Glutamatergic neuron (in vitro differentiated cells): ENCODE results near the gene TRPM3. TPM values are rescaled to one million over a fixed set of nuclear protein-coding genes. Genes with fewer than 3 reads are reported as not detected.

Experiments
- DNase-seq: peaks from one replicate; pipeline ENCODE4 v3.0.0; 2022
- H3K27ac Mint-ChIP-seq: one replicate; pipeline ENCODE4 v1.8.0; 2020; ENCODE audit warnings: mild to moderate bottlenecking, mixed read lengths, inconsistent platforms; ENCODE audit not compliant: unreplicated experiment
- H3K27me3 Mint-ChIP-seq: one replicate; pipeline ENCODE4 v1.8.0; 2020; ENCODE audit warnings: mild to moderate bottlenecking, moderate library complexity, mixed read lengths, inconsistent platforms; ENCODE audit not compliant: unreplicated experiment
- H3K36me3 Mint-ChIP-seq: one replicate; pipeline ENCODE4 v1.8.0; 2020; ENCODE audit warnings: mild to moderate bottlenecking, mixed read lengths, inconsistent platforms; ENCODE audit not compliant: unreplicated experiment
- H3K4me1 Mint-ChIP-seq: one replicate; pipeline ENCODE4 v1.8.0; 2020; ENCODE audit warnings: mild to moderate bottlenecking, low read depth, mixed read lengths, inconsistent platforms; ENCODE audit not compliant: unreplicated experiment
- H3K4me3 Mint-ChIP-seq: one replicate; pipeline ENCODE4 v1.8.0; 2020; ENCODE audit warnings: mild to moderate bottlenecking, mixed read lengths, inconsistent platforms; ENCODE audit not compliant: unreplicated experiment
- H3K9me3 Mint-ChIP-seq: one replicate; pipeline ENCODE4 v1.8.0; 2020; ENCODE audit warnings: mild to moderate bottlenecking, moderate library complexity, mixed read lengths, inconsistent platforms; ENCODE audit not compliant: unreplicated experiment
- total RNA-seq: library from RNA; stranded (reverse); fragmentation: NEBNext Ultra II Directional; extraction: Animal tissue kit (Norgen Biotek cat#: 25700); gene quantifications from one replicate; pipeline ENCODE4 v1.2.1, GENCODE V29; 2021; ENCODE audit not compliant: unreplicated experiment
- TF ChIP-seq, protein P1 (sequence below): fragments of 200-600 bp; sonication (generic); IDR thresholded peaks from one replicate; pipeline ENCODE4 v1.5.0; 2021; ENCODE audit not compliant: partially characterized antibody, unreplicated experiment

TRPM3 gene
- total RNA-seq, 1 donor from 2014 or later = 3.3 TPM

- Mint-ChIP-seq H3K27ac (no peak overlapping the region), H3K36me3 (no peaks in the 10 kb centered on the region), H3K9me3 (no peaks in the 10 kb centered on the region), H3K27me3 (no peaks in the 10 kb centered on the region), H3K4me3 (no peak overlapping the region), H3K4me1 (no peaks in the 10 kb centered on the region)
- TF ChIP-seq, protein P1, sequence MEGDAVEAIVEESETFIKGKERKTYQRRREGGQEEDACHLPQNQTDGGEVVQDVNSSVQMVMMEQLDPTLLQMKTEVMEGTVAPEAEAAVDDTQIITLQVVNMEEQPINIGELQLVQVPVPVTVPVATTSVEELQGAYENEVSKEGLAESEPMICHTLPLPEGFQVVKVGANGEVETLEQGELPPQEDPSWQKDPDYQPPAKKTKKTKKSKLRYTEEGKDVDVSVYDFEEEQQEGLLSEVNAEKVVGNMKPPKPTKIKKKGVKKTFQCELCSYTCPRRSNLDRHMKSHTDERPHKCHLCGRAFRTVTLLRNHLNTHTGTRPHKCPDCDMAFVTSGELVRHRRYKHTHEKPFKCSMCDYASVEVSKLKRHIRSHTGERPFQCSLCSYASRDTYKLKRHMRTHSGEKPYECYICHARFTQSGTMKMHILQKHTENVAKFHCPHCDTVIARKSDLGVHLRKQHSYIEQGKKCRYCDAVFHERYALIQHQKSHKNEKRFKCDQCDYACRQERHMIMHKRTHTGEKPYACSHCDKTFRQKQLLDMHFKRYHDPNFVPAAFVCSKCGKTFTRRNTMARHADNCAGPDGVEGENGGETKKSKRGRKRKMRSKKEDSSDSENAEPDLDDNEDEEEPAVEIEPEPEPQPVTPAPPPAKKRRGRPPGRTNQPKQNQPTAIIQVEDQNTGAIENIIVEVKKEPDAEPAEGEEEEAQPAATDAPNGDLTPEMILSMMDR = peak; percentile 75
- DNase-seq = peak; percentile 16
Observed at GRCh38 chr9:70924895-70925547, 196.4 kb downstream of the TRPM3 start.

- H3K4me3 Mint-ChIP-seq = no peak overlapping the region
- no peak overlapping the region for H3K27ac Mint-ChIP-seq
- no peak for DNase-seq
- no peaks in the 10 kb centered on the region for H3K36me3 Mint-ChIP-seq
- no peaks in the 10 kb centered on the region for H3K9me3 Mint-ChIP-seq
- no peaks in the 10 kb centered on the region for H3K4me1 Mint-ChIP-seq
- H3K27me3 Mint-ChIP-seq = no peaks in the 10 kb centered on the region
- TF ChIP-seq, protein P1 = no peak
Observed at GRCh38 chr9:70924380-70924779, 197.0 kb downstream of the TRPM3 start.

GRCh38 chr9:70923961-70924360, 197.5 kb downstream of the TRPM3 start:
- Mint-ChIP-seq H3K9me3 (no peaks in the 10 kb centered on the region), H3K27me3 (no peaks in the 10 kb centered on the region)

GRCh38 chr9:70921136-70921535, 200.3 kb downstream of the TRPM3 start:
- no peak overlapping the region for H3K27ac Mint-ChIP-seq
- H3K9me3 Mint-ChIP-seq = no peaks in the 10 kb centered on the region
- no peak for DNase-seq
- no peaks in the 10 kb centered on the region for H3K4me1 Mint-ChIP-seq
- H3K36me3 Mint-ChIP-seq = no peaks in the 10 kb centered on the region
- no peak overlapping the region for H3K4me3 Mint-ChIP-seq
- H3K27me3 Mint-ChIP-seq = no peaks in the 10 kb centered on the region
- TF ChIP-seq, protein P1 = no peak

More at GRCh38 chr9:70923961-70924360, 197.5 kb downstream of the TRPM3 start:
- Mint-ChIP-seq H3K27ac (no peak overlapping the region), H3K4me3 (no peak overlapping the region), H3K4me1 (no peaks in the 10 kb centered on the region), H3K36me3 (no peaks in the 10 kb centered on the region)
- TF ChIP-seq, protein P1 = no peak
- DNase-seq = no peak

GRCh38 chr9:70917277-70917676, 204.1 kb downstream of the TRPM3 start:
- Mint-ChIP-seq H3K4me3 (no peak overlapping the region), H3K9me3 (peaks cover 2% of the 10 kb centered on the region), H3K36me3 (no peaks in the 10 kb centered on the region), H3K27ac (no peak overlapping the region), H3K4me1 (no peaks in the 10 kb centered on the region), H3K27me3 (no peaks in the 10 kb centered on the region)
- TF ChIP-seq, protein P1 = no peak
- DNase-seq = no peak
